ENCODE results near the gene FARS2. TPM values are rescaled to one million over a fixed set of nuclear protein-coding genes. Genes with fewer than 3 reads are reported as not detected.

FARS2 gene
- total RNA-seq, 1 donor from 2014 or later: 19.9 TPM

Other genes with a start within 250 kb of the FARS2 start
- gene PPP1R3G, start 176.2 kb upstream of the FARS2 start, total RNA-seq: 1.1 to 1.3 TPM (median 1.2 TPM) in 3 replicates
- gene LYRM4, start 563 bp upstream of the FARS2 start, total RNA-seq: 35.5 to 40.6 TPM (median 37.4 TPM) in 3 replicates

Measured in mesothelial cell of epicardium (in vitro differentiated cells).